NCI-H69 (cell line): Measurements from ENCODE around the gene FALEC.

Source experiments
- DNase-seq: peaks from one replicate; lab custom pipeline; 2025; lab: John Stamatoyannopoulos, UW

FALEC gene

GRCh38 chr1:150511985-150512660, 3.4 kb upstream of the FALEC start:
- DNase-seq, result no peak

GRCh38 chr1:150512846-150513245, 2.7 kb upstream of the FALEC start:
- DNase-seq, result no peak

- peak; percentile 53 for DNase-seq
Measured at GRCh38 chr1:150513351-150513791, 2.2 kb upstream of the FALEC start.

GRCh38 chr1:150514260-150514659, 1.3 kb upstream of the FALEC start:
- no peak for DNase-seq

- no peak for DNase-seq
Measured at GRCh38 chr1:150514913-150515327, 632 bp upstream of the FALEC start.

GRCh38 chr1:150516050-150516591, 569 bp downstream of the FALEC start:
- DNase-seq, result peak; percentile 78

GRCh38 chr1:150516616-150517015, 1.1 kb downstream of the FALEC start:
- DNase-seq, result peak; percentile 66

- no peak for DNase-seq
Measured at GRCh38 chr1:150521196-150521968, 5.8 kb downstream of the FALEC start.

- DNase-seq, result no peak
Measured at GRCh38 chr1:150525348-150525747, 9.8 kb downstream of the FALEC start.

GRCh38 chr1:150528196-150528595, 12.6 kb downstream of the FALEC start:
- DNase-seq, result no peak

- DNase-seq, result no peak
Measured at GRCh38 chr1:150529017-150529416, 13.5 kb downstream of the FALEC start.

- DNase-seq, result no peak
Measured at GRCh38 chr1:150530491-150531159, 15.1 kb downstream of the FALEC start.

GRCh38 chr1:150532860-150533259, 17.3 kb downstream of the FALEC start:
- DNase-seq, result no peak

GRCh38 chr1:150534002-150534401, 18.4 kb downstream of the FALEC start:
- no peak for DNase-seq

GRCh38 chr1:150535511-150536287, 20.1 kb downstream of the FALEC start:
- DNase-seq, result no peak

GRCh38 chr1:150536836-150537731, 21.5 kb downstream of the FALEC start:
- no peak for DNase-seq

- DNase-seq, result no peak
Measured at GRCh38 chr1:150537732-150538684, 22.5 kb downstream of the FALEC start.

GRCh38 chr1:150543500-150544143, 28.1 kb downstream of the FALEC start:
- DNase-seq, result peak; percentile 95

- peak; percentile 84 for DNase-seq
Measured at GRCh38 chr1:150544204-150544603, 28.7 kb downstream of the FALEC start.
